Neutrophil (primary cell): ENCODE measurements around the gene SDK2.

Source experiments
- H3K27ac ChIP-seq: fragments of 200-600 bp; sonication (generic); 2 replicates; pipeline ENCODE4 v1.5.1; 2016; ENCODE audit warnings: mild to moderate bottlenecking, moderate library complexity
- H3K27me3 ChIP-seq: fragments of 200-600 bp; sonication (generic); 2 replicates; pipeline ENCODE4 v1.6.0; 2016; ENCODE audit warnings: mild to moderate bottlenecking
- H3K36me3 ChIP-seq: fragments of 200-600 bp; sonication (generic); 2 replicates; pipeline ENCODE4 v1.5.1; 2017
- H3K4me1 ChIP-seq, 2 experiments: fragments of 200-600 bp in 1 of 2; sonication (generic) in 1 of 2; 1 replicate in 1 of 2; 2 replicates in 1 of 2; pipeline versions ENCODE4 v1.5.1 to v1.6.1; 2013 to 2016; ENCODE audit warnings: low read depth in 1 of 2, low read length in 1 of 2, mild to moderate bottlenecking in 1 of 2, moderate library complexity in 1 of 2; ENCODE audit not compliant: control insufficient read depth in 1 of 2, insufficient read depth in 1 of 2
- H3K4me3 ChIP-seq, 2 experiments: fragments of 200-600 bp in 1 of 2; sonication (generic) in 1 of 2; 1 replicate in 1 of 2; 2 replicates in 1 of 2; pipeline ENCODE4 v1.5.1; 2013 to 2016; ENCODE audit warnings: low read depth in 1 of 2, low read length in 1 of 2, mild to moderate bottlenecking in 1 of 2, moderate library complexity in 1 of 2
- H3K9me3 ChIP-seq: fragments of 200-600 bp; sonication (generic); 2 replicates; pipeline ENCODE4 v1.5.1; 2016
- CTCF ChIP-seq: fragments of 200-600 bp; sonication (generic); IDR thresholded peaks from 2 replicates; pipeline ENCODE4 v1.5.1; 2016; ENCODE audit warnings: antibody characterized with exemption

SDK2 gene

GRCh38 chr17:73420897-73421296 lies 223.3 kb downstream of the SDK2 start:
- H3K36me3 ChIP-seq = no peaks in the 10 kb centered on the region
- H3K9me3 ChIP-seq = no peaks in the 10 kb centered on the region
- H3K4me1 ChIP-seq = peaks cover 5 to 6% of the 10 kb centered on the region in 2 experiments
- TF ChIP-seq CTCF = no peak
- H3K27me3 ChIP-seq = no peaks in the 10 kb centered on the region
- no peak overlapping the region for H3K4me3 ChIP-seq
- H3K27ac ChIP-seq = no peak overlapping the region

- no peak overlapping the region for H3K4me3 ChIP-seq
- H3K36me3 ChIP-seq = no peaks in the 10 kb centered on the region
- H3K27me3 ChIP-seq = no peaks in the 10 kb centered on the region
- no peak for TF ChIP-seq CTCF
- H3K27ac ChIP-seq = no peak overlapping the region
- no peaks in the 10 kb centered on the region for H3K9me3 ChIP-seq
- H3K4me1 ChIP-seq = no peaks in the 10 kb centered on the region
Measured at GRCh38 chr17:73419881-73420280, 224.4 kb downstream of the SDK2 start.

DNA sequence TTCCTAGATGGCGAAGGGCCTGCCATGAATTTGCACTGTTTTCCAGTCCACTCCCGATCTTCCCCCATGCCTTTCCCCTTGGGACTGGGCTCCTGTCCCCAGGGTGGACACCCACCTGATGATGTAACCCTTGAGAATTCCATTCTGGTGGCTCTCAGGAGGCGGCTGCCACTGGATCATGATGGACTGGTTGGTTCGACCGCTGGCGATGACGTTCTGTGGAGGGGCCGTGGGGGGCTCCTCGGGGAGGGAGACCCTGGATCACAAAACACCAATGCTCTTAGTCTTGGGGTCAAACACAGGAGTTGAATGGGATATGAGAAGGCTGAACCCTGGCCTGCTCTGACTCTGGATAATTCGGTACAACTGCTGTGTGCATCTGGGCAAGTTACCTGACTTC lies 225.2 kb downstream of the SDK2 start:
- Histone ChIP-seq H3K4me1 (no peaks in the 10 kb centered on the region), H3K9me3 (no peaks in the 10 kb centered on the region), H3K27me3 (no peaks in the 10 kb centered on the region), H3K36me3 (no peaks in the 10 kb centered on the region), H3K4me3 (no peak overlapping the region), H3K27ac (no peak overlapping the region)
- no peak for TF ChIP-seq CTCF

- no peaks in the 10 kb centered on the region for H3K36me3 ChIP-seq
- TF ChIP-seq CTCF = no peak
- H3K9me3 ChIP-seq = no peaks in the 10 kb centered on the region
Measured at GRCh38 chr17:73415782-73416181, 228.5 kb downstream of the SDK2 start.

GRCh38 chr17:73414171-73414955 lies 229.9 kb downstream of the SDK2 start:
- Histone ChIP-seq H3K4me1 (no peaks in the 10 kb centered on the region), H3K27ac (no peak overlapping the region), H3K4me3 (no peak overlapping the region), H3K9me3 (no peaks in the 10 kb centered on the region), H3K36me3 (no peaks in the 10 kb centered on the region), H3K27me3 (no peaks in the 10 kb centered on the region)
- no peak for TF ChIP-seq CTCF

More at GRCh38 chr17:73415782-73416181, 228.5 kb downstream of the SDK2 start:
- Histone ChIP-seq H3K27ac (no peak overlapping the region), H3K4me3 (no peak overlapping the region), H3K4me1 (no peaks in the 10 kb centered on the region), H3K27me3 (no peaks in the 10 kb centered on the region)
